Lung microvascular endothelial cell (primary cell): Measurements from ENCODE around the gene DYNC1LI2. TPM values are rescaled to one million over a fixed set of nuclear protein-coding genes. Genes with fewer than 3 reads are reported as not detected.
"Not testable (repeated sequence)": the region's sequence is repeated elsewhere in the genome, so short reads cannot be mapped to it uniquely, and the experiment has no call there.

Experiments
- DNase-seq, 2 donors: peaks; one replicate each; pipeline versions ENCODE4 v3.0.0 to v3.0.0-alpha.2; 2010; ENCODE audit warnings: low read depth in 2 of 2
- total RNA-seq: library from RNA; depleted of rRNA; stranded (reverse); fragments of >200 nt; gene quantifications from 2 replicates; pipeline ENCODE4 v1.2.1, GENCODE V29; 2014

Gene DYNC1LI2
- 83.7 and 132 TPM in 2 replicates for total RNA-seq

GRCh38 chr16:66751303-66751991 lies at the start of gene DYNC1LI2:
TSS of gene DYNC1LI2 (minus strand) at chr16:66751609. CDS start at chr16:66751591, 18 bp downstream.
- DNase-seq: peak; percentile 74 to 80

GRCh38 chr16:66800856-66801255 lies 49.4 kb upstream of the DYNC1LI2 start:
- no peak for DNase-seq

DNA sequence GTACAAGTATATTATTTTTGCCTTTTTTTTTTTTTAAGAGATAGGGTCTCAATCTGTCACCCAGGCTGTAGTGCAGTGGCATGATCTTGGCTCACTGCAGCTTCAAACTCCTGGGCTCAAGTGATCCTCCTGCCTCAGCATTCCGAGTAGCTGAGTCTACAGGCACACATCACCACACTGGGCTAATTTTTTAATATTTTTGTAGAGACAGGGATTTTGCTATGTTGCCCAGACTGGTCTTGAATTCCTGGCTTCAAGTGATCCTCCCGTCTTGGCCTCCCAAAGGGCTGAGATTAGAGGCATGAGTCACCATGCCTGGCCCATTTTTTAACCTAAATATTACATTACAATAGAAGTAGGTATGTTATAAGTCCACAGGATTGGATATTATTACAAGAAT lies 46.8 kb upstream of the DYNC1LI2 start:
- no peak for DNase-seq

GRCh38 chr16:66793984-66794383 lies 42.6 kb upstream of the DYNC1LI2 start:
- DNase-seq: not testable (repeated sequence)

DNA sequence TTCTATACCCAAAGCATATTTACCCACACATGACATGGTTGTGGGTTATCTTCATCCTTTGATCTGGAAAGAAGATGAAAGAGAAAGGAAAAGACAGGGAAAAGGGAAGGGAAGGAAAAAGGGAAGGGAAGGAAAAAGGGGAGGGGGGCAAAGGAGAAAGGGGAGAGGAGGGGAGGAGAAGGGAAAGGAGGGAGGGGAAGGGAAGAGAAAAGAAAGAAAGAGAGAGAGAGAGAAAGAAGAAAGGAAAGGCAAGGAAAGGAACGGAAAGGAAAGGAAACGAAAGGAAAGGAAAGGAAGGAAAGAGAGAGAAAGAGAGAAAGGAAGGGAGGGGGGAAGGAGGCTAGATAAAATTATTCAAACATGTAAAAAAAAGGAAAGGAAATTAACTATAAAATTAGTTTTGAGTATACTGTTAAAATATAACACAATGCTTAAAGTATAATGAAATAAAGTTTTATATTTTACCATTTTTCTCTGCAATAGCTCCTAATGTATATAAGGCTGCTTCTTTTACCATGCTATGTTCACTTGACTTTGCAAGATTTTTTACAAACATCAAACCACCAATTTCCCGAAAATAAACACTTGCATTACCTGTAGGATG lies 38.8 kb upstream of the DYNC1LI2 start:
- no peak for DNase-seq

GRCh38 chr16:66787427-66787826 lies 36.0 kb upstream of the DYNC1LI2 start:
- DNase-seq: no peak

DNA sequence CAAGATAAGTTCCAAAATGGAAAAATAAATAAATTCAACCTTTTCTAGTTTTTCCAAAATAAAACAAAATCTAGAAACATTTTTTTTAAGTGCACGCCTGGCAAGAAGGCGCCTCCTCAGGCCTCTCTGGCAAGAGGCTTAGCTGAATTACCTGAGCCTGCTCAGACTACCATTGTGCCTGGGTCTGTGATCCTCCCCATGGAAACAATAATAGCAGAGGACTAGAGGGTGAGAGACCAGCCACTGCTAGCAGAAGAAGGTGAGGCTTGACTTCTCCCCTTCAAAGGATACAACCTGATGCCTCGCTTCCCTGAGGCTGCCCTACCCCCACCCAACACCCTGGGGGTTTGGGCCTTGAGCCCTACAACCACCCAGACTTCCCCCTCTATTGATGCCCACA lies 35.1 kb upstream of the DYNC1LI2 start:
- DNase-seq: no peak

GRCh38 chr16:66776457-66776856 lies 25.0 kb upstream of the DYNC1LI2 start:
- DNase-seq: no peak

DNA sequence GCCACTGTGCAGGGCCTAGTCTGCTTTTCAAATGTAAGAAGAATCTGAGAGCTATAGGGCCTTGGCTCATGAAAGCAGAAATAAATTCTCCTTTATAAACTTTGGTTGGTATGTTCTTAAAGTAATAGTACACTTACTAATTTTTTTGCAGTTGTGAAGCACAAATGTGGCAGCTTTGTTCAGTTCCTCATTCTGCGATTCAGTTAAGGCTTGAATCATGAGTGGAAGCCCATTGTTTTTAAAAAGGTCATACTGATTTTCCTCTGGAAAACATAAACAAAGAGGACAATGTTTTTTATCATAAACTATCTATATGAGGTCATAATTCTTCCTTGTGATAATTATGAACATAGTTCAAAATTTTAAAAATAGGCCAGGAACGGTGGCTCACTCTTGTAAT lies 23.6 kb upstream of the DYNC1LI2 start:
- peak in 1 of 2 donors; percentile 10 for DNase-seq

GRCh38 chr16:66758086-66758485 lies 6.7 kb upstream of the DYNC1LI2 start:
- DNase-seq: no peak

GRCh38 chr16:66754819-66755218 lies 3.4 kb upstream of the DYNC1LI2 start:
- DNase-seq: no peak

DNA sequence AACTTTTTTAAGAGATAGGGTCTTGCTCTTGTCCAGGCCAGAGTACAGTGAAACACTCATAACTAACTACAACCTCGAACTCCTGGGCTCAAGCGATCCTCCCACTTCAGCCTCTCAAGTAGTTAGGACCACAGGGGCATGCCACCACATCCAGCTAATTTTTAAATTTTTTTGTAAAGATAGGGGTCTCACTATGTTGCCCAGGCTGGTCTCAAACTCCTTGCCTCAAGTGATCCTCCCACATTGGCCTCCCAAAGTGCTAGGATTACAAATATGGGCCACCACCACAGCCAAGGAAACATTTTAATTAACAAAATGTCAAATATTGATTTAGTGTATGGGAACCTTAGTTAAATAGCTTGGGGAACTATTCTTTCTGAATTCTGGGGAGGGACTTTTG lies 2.8 kb upstream of the DYNC1LI2 start:
- no peak for DNase-seq

- no peak for DNase-seq
Measured at GRCh38 chr16:66752958-66753357, 1.5 kb upstream of the DYNC1LI2 start.

DNA sequence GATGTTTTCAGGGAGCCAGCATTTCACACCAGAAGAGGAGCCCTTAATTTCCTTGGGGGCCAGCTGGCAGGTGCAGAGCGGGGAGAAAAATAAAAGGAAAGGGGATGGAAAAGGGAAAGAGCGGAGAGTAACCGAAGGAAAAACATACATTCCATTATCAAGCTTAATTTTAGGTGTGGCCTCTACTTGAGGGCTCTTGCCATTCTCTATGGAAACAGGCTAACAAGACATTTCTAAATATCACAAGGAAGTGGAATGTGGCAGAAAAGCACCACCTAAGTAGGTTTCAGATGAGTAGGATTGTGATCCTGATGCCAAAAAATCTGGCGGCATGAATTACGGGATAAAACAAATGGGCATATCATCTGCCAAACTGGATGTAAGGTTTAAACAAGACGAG lies 970 bp upstream of the DYNC1LI2 start:
- DNase-seq: no peak

DNA sequence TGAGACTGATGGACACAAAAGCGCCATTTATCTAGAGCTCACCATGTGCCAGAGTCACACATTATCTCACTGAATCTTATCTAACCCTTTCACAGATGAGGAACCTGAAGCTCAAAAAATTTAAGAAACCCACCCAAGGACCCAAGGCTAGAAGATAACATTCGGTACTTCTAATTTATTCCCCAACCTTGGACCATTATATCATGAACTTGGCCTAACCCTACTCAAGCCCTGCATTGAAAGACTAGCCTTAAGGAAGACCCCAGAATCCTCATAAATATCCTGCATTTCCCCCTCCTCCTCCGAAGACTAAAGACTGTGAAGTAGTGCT lies 548 bp upstream of the DYNC1LI2 start:
- no peak for DNase-seq

GRCh38 chr16:66751053-66751302 lies 431 bp downstream of the DYNC1LI2 start:
- DNase-seq: peak; percentile 37 to 39

DNA sequence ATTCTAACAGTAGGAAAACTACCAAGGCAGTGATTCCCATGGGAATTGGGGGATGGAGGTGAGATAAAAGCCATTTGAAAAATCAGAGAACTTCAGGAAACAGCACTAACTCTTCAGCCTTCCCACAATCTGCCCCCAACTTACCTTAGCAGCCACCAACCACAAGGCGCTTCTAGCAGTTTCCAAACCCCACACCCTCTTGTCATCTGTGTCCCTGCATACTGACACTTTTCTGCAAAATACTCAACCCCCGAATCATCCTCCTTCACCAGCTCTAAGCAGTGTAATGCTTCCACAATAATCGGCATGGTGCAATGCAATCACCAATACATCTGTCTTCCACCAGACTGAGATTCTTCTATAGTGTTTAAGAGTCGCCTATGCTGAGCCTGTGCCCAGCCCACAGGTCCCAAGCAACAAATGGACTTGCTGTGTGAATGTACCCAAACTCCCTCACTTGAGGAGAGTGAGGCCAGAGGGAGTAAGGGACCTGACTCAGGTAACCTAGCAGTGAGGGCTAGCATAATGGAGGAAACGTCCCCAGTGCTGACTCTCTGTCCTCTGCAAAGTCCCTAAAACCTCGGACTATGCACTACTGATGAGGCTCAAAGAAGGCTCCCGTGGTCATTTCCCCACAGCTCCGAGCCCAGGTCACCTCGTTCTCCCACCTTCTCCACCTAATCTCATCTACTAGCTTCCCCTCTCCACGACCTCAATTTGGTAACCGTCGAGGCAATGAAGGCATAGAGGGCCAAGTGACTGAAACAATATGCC lies 943 bp downstream of the DYNC1LI2 start:
- DNase-seq: peak in 1 of 2 donors; percentile 5

GRCh38 chr16:66746682-66747081 lies 4.7 kb downstream of the DYNC1LI2 start:
- DNase-seq: no peak

DNA sequence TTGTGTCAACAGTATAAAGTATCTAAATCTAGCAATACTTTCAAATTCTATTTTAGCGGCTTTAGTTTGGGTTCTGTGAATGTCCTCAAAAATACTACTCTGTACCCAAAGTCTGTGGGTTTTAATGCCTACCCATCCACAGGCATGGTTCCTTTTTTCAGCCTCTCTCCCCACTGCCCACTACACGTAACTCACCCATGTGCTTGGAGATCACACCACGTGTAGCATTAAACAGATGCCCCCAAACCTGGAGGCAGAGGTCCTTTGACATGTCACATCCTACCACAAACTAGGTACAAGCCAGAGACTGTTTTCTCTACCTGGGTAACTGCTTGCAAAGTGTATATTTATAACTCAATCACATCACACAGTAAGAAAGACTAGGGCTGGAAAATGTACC lies 5.4 kb downstream of the DYNC1LI2 start:
- no peak for DNase-seq

- peak; percentile 21 to 62 for DNase-seq
Measured at GRCh38 chr16:66741950-66742808, 9.2 kb downstream of the DYNC1LI2 start.

DNA sequence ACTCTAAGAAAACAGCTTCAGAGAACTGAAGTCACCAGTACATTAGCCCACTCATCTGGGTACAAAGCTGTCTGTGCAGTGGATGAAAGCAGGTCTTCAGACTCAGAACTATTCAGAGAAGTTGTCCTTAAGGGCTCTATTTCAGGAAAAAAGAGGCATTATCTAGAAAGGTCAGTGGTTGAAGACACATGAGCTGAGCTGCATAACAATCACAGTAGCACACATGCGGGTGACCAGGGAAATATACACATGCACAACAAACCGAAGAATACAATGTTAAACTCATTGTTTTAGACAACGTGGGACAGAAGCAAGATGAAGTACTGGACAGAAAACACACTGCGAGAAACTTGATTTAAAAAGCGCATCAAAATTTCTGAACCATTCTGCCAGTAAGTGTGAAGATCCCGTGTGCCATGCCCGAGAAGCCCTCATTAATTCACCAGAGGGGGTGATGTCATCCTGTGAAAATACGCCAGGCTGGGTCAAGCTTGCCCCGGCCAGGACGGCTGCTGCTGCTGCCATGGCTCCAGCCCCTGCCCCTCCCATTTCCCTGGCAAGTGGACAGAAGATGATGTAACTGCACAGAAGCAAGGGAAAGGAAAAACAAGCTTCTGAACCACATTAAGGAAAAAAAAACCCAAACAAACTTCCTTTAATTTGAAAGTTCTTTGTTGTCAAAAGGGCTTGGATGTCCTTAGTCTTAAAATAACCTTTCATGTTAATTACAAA lies 10.1 kb downstream of the DYNC1LI2 start:
- peak; percentile 92 to 96 for DNase-seq
